ENCODE data around the gene DARS1. TPM values are rescaled to one million over a fixed set of nuclear protein-coding genes. Genes with fewer than 3 reads are reported as not detected.

DARS1 gene
- total and polyA plus RNA-seq, 2 of the 13 experiments (the other 11 are each of a cell fraction or from before 2014, with no cell fraction given), result 149 to 230 TPM

GRCh38 chr2:136027112-136027511 is 41.7 kb upstream of the DARS1 start (continued):
- TF ChIP-seq FOXP1 (IDR thresholded peaks at IDR 0.05) (no peak), FOXP1 (CRISPR knock-in tag; IDR thresholded peaks at IDR 0.05) (no peak), PHF21A (CRISPR knock-in tag; IDR thresholded peaks at IDR 0.05) (no peak), ELF1 (CRISPR knock-in tag; IDR thresholded peaks at IDR 0.05) (no peak), ZNF549 (CRISPR knock-in tag; IDR thresholded peaks at IDR 0.05) (no peak), SP4 (CRISPR knock-in tag; IDR thresholded peaks at IDR 0.05) (no peak), ZNF557 (CRISPR knock-in tag; IDR thresholded peaks at IDR 0.05) (no peak), ZNF558 (CRISPR knock-in tag; IDR thresholded peaks at IDR 0.05; ENCODE audit: borderline replicate concordance) (no peak)

GRCh38 chr2:136025057-136025973 is 39.9 kb upstream of the DARS1 start:
- in situ Hi-C loops (cut with HindIII; ENCODE audit: extremely low pct_ligation_motif_present, low pct_unique_long_range_greater_than_20kb), result no loop called here
- ATAC-seq (no peak), FAIRE-seq (no peak), DNase-seq (ENCODE audit: low spot score) (no peak)
- Histone ChIP-seq H3K4me3 (replicated peaks in 1 of 3; ENCODE audit: insufficient read depth in 1 of 3, low read depth in 2 of 3, low read length in 3 of 3) (no peak overlapping the region), H4K20me1 (ENCODE audit: insufficient read depth, low read length) (no peaks in the 10 kb centered on the region), H3K36me3 (replicated peaks in 1 of 2; ENCODE audit: control insufficient read depth in 1 of 2, insufficient read depth in 2 of 2, low read length in 2 of 2) (no peaks in the 10 kb centered on the region), H3K27me3 (ENCODE audit: control insufficient read depth in 1 of 2, insufficient read depth in 2 of 2, low read length in 2 of 2) (no peaks in the 10 kb centered on the region; a peak in 1 of 5 replicates), H3K27ac (ENCODE audit: extremely low read length, insufficient read depth, low read length) (no peak overlapping the region), H3K4me1 (ENCODE audit: insufficient read depth, low read length) (peaks cover 34% of the 10 kb centered on the region), H3K9ac (ENCODE audit: insufficient read depth, low read depth, low read length) (no peak overlapping the region), H2AFZ (ENCODE audit: low read length) (no peak overlapping the region), H3K9me3 (ENCODE audit: low read length) (no peaks in the 10 kb centered on the region), H3K4me2 (ENCODE audit: low read depth, low read length) (no peak overlapping the region), H3K79me2 (ENCODE audit: insufficient read depth, low read length) (no peaks in the 10 kb centered on the region)
- BruUV-seq (replicated peaks), result no TSS peak
- POLR2A ChIA-PET, result no interaction called here
- CTCF ChIA-PET (ENCODE audit: low intra/inter-chr PET ratio, low total read pairs), result no interaction called here
- WGBS (ENCODE audit: low lambda C conversion rate), result 92% methylated on average over 43 of the region's 43 CpGs
- intact Hi-C loops (cut with micrococcal nuclease; ENCODE audit: unreplicated experiment), result no loop called here
- TF ChIP-seq, protein P1, sequence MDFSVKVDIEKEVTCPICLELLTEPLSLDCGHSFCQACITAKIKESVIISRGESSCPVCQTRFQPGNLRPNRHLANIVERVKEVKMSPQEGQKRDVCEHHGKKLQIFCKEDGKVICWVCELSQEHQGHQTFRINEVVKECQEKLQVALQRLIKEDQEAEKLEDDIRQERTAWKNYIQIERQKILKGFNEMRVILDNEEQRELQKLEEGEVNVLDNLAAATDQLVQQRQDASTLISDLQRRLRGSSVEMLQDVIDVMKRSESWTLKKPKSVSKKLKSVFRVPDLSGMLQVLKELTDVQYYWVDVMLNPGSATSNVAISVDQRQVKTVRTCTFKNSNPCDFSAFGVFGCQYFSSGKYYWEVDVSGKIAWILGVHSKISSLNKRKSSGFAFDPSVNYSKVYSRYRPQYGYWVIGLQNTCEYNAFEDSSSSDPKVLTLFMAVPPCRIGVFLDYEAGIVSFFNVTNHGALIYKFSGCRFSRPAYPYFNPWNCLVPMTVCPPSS (IDR thresholded peaks at IDR 0.05), result no peak
- TF ChIP-seq ZNF232 (CRISPR knock-in tag; IDR thresholded peaks at IDR 0.05; ENCODE audit: borderline replicate concordance), result no peak
- TF ChIP-seq TOE1 (CRISPR knock-in tag; IDR thresholded peaks at IDR 0.05), result no peak
- no peak for TF ChIP-seq ZNF777 (CRISPR knock-in tag; IDR thresholded peaks at IDR 0.05)
- no peak for TF ChIP-seq RFXAP (CRISPR knock-in tag; IDR thresholded peaks at IDR 0.05; ENCODE audit: borderline replicate concordance)
- TF ChIP-seq NFKB2 (CRISPR knock-in tag; IDR thresholded peaks at IDR 0.05; ENCODE audit: borderline replicate concordance), result no peak
- TF ChIP-seq NCOA5 (CRISPR knock-in tag; IDR thresholded peaks at IDR 0.05), result no peak
- TF ChIP-seq ZBTB38 (CRISPR knock-in tag; IDR thresholded peaks at IDR 0.05), result peak; percentile 30; the same call in 1 of the 2 replicates
- no peak for TF ChIP-seq ZNF354B (CRISPR knock-in tag; IDR thresholded peaks at IDR 0.05)
- 0 out of 2 replicates have a peak, but pooled peaks have one; percentile 29 for TF ChIP-seq ZNF891 (CRISPR knock-in tag; IDR thresholded peaks at IDR 0.05)
- TF ChIP-seq ZNF280B (CRISPR knock-in tag; IDR thresholded peaks at IDR 0.05; ENCODE audit: borderline replicate concordance), result peak; percentile 18; the same call in 1 of the 2 replicates
- TF ChIP-seq, protein P2, sequence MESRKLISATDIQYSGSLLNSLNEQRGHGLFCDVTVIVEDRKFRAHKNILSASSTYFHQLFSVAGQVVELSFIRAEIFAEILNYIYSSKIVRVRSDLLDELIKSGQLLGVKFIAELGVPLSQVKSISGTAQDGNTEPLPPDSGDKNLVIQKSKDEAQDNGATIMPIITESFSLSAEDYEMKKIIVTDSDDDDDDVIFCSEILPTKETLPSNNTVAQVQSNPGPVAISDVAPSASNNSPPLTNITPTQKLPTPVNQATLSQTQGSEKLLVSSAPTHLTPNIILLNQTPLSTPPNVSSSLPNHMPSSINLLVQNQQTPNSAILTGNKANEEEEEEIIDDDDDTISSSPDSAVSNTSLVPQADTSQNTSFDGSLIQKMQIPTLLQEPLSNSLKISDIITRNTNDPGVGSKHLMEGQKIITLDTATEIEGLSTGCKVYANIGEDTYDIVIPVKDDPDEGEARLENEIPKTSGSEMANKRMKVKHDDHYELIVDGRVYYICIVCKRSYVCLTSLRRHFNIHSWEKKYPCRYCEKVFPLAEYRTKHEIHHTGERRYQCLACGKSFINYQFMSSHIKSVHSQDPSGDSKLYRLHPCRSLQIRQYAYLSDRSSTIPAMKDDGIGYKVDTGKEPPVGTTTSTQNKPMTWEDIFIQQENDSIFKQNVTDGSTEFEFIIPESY (CRISPR knock-in tag; IDR thresholded peaks at IDR 0.05), result peak; percentile 52; the same call in 1 of the 2 replicates
